ENCODE data around the gene CPLX1. TPM values are rescaled to one million over a fixed set of nuclear protein-coding genes. Genes with fewer than 3 reads are reported as not detected.
"Not testable (repeated sequence)": the region's sequence is repeated elsewhere in the genome, so short reads cannot be mapped to it uniquely, and the experiment has no call there.

The CPLX1 gene
- total RNA-seq, 1 experiment from 2014 or later, result 3.5 TPM

DNA sequence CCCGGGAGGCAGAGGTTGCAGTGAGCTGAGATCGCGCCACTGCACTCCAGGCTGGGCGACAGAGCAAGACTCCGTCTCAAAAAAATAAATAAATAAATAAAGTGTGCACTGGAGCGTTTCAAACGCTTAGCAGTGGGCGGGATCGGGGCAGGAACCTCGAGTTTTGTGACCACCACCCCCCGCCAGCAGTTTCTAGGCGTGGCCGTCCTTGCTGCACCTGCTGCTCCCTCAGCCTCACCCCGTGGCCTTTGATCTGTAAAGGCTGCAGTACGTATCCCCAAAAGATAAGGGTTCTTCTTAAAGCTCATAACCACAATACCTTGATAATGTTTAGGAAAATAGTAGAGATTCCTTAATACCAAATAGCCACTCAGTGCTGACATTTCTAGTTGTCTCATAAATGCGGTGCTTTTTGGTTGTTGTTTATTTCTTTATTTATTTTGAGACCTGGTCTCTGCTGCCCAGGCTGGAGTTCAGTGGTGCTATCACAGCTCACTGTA, 87.1 kb downstream of the CPLX1 start (continued):
- TF ChIP-seq, protein P1, sequence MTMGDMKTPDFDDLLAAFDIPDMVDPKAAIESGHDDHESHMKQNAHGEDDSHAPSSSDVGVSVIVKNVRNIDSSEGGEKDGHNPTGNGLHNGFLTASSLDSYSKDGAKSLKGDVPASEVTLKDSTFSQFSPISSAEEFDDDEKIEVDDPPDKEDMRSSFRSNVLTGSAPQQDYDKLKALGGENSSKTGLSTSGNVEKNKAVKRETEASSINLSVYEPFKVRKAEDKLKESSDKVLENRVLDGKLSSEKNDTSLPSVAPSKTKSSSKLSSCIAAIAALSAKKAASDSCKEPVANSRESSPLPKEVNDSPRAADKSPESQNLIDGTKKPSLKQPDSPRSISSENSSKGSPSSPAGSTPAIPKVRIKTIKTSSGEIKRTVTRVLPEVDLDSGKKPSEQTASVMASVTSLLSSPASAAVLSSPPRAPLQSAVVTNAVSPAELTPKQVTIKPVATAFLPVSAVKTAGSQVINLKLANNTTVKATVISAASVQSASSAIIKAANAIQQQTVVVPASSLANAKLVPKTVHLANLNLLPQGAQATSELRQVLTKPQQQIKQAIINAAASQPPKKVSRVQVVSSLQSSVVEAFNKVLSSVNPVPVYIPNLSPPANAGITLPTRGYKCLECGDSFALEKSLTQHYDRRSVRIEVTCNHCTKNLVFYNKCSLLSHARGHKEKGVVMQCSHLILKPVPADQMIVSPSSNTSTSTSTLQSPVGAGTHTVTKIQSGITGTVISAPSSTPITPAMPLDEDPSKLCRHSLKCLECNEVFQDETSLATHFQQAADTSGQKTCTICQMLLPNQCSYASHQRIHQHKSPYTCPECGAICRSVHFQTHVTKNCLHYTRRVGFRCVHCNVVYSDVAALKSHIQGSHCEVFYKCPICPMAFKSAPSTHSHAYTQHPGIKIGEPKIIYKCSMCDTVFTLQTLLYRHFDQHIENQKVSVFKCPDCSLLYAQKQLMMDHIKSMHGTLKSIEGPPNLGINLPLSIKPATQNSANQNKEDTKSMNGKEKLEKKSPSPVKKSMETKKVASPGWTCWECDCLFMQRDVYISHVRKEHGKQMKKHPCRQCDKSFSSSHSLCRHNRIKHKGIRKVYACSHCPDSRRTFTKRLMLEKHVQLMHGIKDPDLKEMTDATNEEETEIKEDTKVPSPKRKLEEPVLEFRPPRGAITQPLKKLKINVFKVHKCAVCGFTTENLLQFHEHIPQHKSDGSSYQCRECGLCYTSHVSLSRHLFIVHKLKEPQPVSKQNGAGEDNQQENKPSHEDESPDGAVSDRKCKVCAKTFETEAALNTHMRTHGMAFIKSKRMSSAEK (CRISPR knock-in tag; IDR thresholded peaks at IDR 0.05; ENCODE audit: borderline replicate concordance), result no peak

DNA sequence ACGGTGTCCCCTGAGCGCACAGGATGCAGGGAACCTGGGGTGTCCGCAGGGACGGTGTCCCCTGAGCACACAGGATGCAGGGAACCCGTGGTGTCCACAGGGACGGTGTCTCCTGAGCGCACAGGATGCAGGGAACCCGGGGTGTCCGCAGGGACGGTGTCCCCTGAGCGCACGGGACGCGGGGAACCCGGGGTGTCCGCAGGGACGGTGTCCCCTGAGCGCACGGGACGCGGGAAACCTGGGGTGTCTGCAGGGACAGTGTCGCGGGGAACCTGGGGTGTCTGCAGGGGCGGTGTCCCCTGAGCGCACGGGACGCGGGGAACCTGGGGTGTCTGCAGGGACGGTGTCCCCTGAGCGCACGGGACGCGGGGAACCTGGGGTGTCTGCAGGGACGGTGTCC, 89.4 kb downstream of the CPLX1 start:
- DNase-seq (ENCODE audit: low spot score); H3K9me3 Mint-ChIP-seq: not testable (repeated sequence)
- peaks cover 46% of the 10 kb centered on the region for H3K36me3 Mint-ChIP-seq

DNA sequence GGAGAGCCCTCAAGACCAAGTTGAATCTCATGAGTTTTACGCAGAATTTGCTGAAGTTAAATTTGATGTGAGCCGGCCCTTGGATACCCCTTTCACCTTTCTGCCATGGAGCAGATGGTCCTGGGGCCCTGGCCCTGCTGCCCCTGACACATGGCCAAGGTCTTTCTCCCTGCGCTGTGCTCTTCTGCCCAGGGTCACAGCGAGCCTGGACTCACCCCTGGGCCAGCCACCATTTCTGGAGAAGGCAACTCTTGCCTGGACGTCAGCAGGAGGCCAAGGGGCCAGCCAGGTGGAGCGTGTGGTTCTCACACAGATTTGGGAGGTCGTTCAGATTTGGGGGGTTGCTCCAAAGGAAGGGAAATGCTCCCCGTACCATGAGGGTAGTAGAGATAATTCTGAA, 90.3 kb downstream of the CPLX1 start:
- Mint-ChIP-seq H3K4me1 (no peaks in the 10 kb centered on the region), H3K9me3 (no peaks in the 10 kb centered on the region), H3K27me3 (ENCODE audit: low read depth) (no peaks in the 10 kb centered on the region), H3K4me3 (no peak overlapping the region), H3K27ac (no peak overlapping the region), H3K36me3 (peaks cover 44% of the 10 kb centered on the region)
- no peak for DNase-seq (ENCODE audit: low spot score)
- TF ChIP-seq, protein P2, sequence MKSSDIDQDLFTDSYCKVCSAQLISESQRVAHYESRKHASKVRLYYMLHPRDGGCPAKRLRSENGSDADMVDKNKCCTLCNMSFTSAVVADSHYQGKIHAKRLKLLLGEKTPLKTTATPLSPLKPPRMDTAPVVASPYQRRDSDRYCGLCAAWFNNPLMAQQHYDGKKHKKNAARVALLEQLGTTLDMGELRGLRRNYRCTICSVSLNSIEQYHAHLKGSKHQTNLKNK (CRISPR knock-in tag; IDR thresholded peaks at IDR 0.05), result no peak
- TF ChIP-seq NFATC4 (CRISPR knock-in tag; IDR thresholded peaks at IDR 0.05) (no peak), TEAD1 (CRISPR knock-in tag; IDR thresholded peaks at IDR 0.05) (no peak), JAZF1 (CRISPR knock-in tag; IDR thresholded peaks at IDR 0.05) (no peak), GTF2I (CRISPR knock-in tag; conservative IDR thresholded peaks at IDR 0.05) (no peak), ZBTB21 (CRISPR knock-in tag; IDR thresholded peaks at IDR 0.05; ENCODE audit: borderline replicate concordance) (no peak)
- TF ChIP-seq, protein P3, sequence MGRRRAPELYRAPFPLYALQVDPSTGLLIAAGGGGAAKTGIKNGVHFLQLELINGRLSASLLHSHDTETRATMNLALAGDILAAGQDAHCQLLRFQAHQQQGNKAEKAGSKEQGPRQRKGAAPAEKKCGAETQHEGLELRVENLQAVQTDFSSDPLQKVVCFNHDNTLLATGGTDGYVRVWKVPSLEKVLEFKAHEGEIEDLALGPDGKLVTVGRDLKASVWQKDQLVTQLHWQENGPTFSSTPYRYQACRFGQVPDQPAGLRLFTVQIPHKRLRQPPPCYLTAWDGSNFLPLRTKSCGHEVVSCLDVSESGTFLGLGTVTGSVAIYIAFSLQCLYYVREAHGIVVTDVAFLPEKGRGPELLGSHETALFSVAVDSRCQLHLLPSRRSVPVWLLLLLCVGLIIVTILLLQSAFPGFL (CRISPR knock-in tag; IDR thresholded peaks at IDR 0.05; ENCODE audit: borderline replicate concordance), result no peak
- TF ChIP-seq, protein P4, sequence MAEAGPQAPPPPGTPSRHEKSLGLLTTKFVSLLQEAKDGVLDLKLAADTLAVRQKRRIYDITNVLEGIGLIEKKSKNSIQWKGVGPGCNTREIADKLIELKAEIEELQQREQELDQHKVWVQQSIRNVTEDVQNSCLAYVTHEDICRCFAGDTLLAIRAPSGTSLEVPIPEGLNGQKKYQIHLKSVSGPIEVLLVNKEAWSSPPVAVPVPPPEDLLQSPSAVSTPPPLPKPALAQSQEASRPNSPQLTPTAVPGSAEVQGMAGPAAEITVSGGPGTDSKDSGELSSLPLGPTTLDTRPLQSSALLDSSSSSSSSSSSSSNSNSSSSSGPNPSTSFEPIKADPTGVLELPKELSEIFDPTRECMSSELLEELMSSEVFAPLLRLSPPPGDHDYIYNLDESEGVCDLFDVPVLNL (CRISPR knock-in tag; IDR thresholded peaks at IDR 0.05; ENCODE audit: borderline replicate concordance, low read depth), result no peak
- TF ChIP-seq, protein P5, sequence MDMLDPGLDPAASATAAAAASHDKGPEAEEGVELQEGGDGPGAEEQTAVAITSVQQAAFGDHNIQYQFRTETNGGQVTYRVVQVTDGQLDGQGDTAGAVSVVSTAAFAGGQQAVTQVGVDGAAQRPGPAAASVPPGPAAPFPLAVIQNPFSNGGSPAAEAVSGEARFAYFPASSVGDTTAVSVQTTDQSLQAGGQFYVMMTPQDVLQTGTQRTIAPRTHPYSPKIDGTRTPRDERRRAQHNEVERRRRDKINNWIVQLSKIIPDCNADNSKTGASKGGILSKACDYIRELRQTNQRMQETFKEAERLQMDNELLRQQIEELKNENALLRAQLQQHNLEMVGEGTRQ (CRISPR knock-in tag; IDR thresholded peaks at IDR 0.05), result no peak
- TF ChIP-seq, protein P1 (CRISPR knock-in tag; IDR thresholded peaks at IDR 0.05; ENCODE audit: borderline replicate concordance), result no peak
- TF ChIP-seq, protein P6, sequence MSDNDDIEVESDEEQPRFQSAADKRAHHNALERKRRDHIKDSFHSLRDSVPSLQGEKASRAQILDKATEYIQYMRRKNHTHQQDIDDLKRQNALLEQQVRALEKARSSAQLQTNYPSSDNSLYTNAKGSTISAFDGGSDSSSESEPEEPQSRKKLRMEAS (CRISPR knock-in tag; IDR thresholded peaks at IDR 0.05), result no peak
- TF ChIP-seq, protein P7, sequence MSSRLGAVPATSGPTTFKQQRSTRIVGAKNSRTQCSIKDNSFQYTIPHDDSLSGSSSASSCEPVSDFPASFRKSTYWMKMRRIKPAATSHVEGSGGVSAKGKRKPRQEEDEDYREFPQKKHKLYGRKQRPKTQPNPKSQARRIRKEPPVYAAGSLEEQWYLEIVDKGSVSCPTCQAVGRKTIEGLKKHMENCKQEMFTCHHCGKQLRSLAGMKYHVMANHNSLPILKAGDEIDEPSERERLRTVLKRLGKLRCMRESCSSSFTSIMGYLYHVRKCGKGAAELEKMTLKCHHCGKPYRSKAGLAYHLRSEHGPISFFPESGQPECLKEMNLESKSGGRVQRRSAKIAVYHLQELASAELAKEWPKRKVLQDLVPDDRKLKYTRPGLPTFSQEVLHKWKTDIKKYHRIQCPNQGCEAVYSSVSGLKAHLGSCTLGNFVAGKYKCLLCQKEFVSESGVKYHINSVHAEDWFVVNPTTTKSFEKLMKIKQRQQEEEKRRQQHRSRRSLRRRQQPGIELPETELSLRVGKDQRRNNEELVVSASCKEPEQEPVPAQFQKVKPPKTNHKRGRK (CRISPR knock-in tag; IDR thresholded peaks at IDR 0.05; ENCODE audit: borderline replicate concordance), result no peak
- POLR2A ChIA-PET, result no interaction called here
- CTCF ChIA-PET, result no interaction called here
- ATAC-seq, result no peak

More for the DNA sequence above, 89.4 kb downstream of the CPLX1 start:
- H3K27me3 Mint-ChIP-seq (ENCODE audit: low read depth); POLR2A ChIA-PET; ATAC-seq; H3K4me3 Mint-ChIP-seq; H3K27ac Mint-ChIP-seq; CTCF ChIA-PET; H3K4me1 Mint-ChIP-seq: not testable (repeated sequence)
